ENCODE measurements around the gene LARP6.
A peak's percentile ranks its signal among the peaks of the same experiment; 100 is the strongest.
"Not testable (repeated sequence)": the region's sequence is repeated elsewhere in the genome, so short reads cannot be mapped to it uniquely, and the experiment has no call there.

Gene LARP6

DNA sequence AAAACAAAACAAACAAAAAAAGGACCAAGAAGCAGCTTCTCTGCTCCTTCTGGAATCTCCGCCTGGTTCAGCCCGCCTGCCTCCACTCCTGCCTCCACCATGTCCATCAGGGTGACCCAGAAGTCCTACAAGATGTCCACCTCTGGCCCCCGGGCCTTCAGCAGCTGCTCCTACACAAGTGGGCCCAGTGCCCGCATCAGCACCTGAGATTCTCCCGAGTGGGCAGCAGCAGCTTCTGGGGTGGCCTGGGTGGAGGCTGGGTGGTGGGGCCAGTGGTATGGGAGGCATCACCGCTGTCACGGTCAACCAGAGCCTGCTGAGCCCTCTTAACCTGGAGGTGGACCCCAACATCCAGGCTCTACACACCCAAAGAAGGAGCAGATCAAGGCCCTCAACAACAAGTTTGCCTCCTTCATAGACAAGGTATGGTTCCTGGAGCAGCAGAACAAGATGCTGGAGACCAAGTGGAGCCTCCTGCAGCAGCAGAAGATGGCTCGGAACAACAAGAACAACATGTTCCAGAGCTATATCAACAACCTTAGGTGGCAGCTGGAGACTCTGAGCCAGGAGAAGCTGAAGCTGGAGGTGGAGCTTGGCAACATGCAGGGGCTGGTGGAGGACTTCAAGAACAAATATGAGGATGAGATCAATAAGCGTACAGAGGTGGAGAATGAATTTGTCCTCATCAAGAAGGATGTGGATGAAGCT is 4.8 kb upstream of the LARP6 start:
- not testable (repeated sequence) for DNase-seq

DNA sequence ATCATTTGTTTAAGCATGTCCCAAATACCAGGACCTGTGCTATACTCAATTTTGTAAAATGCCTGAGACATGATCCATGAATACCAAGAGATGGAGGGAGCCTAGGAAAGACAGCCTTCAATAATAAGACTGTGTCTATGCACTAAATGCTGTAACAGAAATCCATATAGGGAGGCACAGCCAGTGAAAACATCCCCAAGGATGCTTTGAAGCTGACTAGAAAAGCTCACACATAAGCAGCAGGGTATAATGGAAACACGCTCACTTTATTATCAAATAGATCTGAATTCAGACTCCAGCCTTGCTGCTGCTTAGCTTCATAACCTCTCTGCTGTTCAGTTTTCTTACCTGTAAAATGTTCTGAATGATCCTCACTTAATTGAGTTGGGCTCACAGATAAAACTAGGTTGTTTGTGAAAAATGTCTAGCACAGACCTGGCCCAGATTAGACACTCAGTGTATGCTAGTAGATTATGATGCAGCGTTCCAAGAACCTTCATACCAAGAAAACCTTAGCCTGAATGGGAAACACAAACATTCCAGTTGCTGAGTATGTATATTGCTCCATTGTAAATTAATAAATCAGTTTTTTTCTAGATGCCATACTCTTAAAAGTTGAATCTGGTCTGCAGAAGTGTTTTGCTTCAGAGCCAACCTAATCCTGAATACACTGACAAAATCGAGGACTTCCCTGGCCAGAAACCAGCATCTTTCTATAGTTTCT is 3.8 kb upstream of the LARP6 start:
- DNase-seq, result no peak

DNA sequence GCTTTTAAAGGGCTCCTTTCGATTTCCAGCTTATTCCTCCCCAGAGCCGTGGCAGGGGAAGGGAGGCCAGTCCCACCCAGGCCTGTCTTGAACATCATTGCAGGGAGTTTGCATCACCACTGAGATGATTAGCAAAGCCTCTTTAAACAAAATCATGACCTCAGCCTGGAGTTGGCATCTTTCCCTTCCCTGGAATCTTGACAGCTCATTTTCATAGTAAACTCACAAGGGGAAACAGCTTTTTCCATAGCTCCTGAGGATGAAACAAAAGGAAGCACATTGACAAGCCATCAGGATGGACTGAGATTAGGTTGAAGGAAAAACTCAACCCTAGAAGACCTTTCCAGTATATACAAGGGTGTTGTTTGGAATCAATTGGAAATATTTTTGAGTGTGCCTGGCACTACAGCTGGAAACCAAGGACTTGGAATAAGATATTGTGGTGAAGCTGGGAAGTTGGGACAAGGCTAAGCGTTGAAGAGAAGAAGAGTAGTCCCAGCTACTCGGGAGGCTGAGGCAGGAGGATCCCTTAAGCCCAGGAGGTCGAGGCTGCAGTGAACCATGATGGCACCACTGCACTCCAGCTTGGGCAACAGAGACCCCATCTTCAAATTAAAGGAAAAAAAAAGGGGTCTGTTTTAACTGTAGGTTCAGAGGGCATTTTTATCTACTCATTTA is 3.1 kb upstream of the LARP6 start:
- no peak for DNase-seq

DNA sequence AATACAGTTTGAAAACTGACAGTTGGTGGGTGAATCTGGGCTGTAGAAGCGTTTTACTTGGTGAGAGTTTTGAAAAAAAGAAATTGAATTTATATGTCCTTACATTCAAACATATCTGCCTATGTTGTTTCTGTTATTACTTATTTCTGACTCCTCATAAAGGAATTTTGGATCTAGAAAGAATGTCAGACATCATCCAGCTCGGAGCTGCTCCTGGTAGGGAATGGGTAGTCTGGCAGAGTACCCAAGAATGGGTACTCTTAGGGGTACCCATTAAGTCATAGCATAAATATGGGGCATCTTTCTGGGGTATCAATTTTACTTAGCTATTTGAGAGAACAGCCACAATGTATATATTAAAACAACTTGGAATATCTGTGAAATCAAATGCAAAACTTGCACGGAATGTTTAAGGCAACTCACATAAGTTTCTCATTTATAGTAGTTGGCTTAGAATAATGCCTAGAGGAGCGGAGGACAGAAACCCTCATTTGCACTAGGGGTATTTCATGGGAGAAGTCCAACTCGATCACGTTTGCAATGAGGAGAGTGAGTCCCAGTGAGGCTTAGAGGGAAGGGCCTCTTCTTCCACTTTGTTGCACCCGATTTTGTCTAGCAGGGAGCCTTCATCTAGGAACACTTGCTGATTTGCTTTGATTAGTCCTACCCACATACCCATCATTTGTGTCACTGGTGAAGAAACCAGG is 2.4 kb upstream of the LARP6 start:
- DNase-seq, result no peak

DNA sequence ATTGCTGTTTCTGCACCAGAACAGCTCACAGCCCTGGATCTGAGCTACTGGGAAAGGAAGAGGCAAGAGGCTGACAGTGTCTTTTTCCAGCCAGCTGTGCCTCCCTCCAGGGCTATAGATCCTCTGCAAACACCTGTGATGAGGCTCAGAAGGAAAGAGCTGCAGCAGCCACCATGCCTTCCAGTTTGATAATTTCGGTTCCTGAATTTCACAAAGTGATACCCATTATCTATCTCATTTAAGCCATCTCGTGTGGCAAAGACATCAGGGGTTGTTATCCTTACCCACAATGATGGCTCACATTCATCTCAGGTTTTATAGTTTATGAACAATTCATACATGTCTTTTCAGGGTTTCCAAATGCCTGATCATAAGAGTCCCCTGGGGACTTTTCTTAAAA is 1.8 kb upstream of the LARP6 start:
- no peak for DNase-seq

DNA sequence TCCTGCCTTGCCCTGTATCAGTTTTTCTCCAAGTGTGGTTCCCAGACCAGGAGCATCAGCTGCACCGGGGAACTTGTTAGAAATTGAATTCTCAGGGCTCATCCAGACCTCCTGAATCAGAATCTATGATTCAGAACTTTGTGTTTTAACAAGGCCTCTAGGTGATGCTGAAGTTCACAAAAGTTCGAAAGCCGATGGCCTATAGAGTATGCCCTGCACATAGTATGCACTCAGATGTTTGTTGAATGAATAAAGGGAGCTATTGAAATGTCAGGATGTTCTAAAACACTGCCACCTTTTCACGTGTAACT is 664 bp upstream of the LARP6 start:
- DNase-seq, result no peak

DNA sequence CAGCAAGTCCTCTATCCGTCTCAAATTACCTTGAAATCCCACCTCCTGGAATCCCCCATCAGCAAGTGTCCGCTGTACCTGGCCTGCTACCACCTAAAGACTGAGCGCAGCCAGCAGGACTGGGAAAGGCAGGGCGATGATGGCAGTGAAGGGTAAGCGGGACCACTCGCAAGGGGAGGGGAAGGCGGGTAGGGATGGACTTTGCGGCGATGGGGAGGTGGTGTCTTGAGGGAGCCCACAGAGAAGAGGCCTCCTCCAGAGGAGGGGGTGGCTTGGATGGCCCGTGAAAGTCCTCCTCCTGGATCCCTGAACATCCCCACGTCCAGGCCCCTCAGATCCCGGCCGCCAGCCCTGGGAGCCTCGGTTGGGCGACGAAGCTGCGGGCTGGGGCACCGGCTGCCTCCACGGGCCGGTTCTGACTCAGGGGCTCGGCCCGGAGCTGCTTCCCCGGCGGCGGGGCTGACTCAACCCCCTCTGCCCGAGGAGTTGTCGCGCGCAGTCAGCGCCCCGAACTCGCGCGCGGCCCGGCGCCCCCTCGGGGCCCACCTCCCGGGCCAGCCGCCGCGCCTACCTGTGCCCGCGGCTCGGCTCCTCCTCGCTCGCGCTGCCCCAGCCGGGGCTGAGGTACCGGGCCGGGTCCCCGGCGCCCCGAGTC is 512 bp downstream of the LARP6 start:
- peak; percentile 16 for DNase-seq

DNA sequence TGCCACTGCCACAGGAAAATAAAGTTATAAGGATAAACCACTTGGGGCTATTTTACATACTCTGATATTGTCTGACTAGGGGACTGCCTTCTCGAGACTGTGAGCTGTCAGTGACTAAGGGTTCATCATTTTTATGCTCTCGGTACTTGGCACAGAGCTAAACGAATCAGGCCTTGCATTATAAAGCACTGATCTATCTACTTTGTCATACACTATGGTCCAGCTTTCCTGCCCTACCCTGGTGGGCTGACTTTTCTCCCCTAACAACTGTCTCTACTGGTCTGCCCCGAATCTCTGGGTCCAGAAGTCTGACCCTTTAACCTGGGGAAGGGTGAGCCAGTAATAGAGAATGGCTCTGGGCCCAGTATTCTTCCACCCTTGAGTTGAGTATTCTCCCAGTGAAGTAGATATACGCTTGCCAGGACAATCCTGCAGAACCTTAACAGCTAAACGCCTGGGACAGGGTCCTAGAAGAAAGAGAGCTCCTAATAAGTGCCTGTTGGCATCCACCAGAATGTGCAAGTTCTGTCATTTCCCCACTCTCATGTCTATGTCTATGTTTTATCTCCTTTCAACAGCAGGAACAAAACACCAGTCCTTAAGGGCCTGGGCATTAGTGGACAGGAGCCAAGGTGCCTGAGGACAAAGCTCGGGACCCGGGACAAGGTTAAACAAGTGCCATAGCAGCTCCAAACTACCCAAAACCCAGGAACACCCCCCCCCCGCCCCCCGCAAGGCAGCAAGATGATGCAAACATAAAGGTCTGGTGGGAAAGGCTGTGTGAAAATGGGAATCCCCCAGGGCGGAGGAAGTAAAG is 1.2 kb downstream of the LARP6 start:
- DNase-seq, result no peak

DNA sequence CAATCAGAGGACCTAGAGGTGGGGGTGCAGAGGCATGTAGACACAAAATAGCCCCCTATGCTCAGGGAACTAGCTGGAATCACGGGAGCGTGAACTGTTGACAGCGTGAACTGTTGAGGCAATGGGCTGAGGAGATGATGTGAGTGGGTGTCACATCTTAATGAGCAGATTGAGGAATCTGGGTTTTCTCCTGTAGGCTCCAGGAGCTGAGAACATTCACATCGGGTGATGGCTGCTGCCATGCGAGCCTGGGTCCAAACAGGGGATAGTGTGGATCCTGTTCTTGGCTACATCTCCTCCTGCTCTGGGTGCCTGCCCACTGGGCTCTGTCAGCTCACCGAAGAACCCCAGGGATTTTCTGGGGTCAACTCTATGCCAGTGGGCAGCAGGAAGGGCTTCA is 2.1 kb downstream of the LARP6 start:
- no peak for DNase-seq

DNA sequence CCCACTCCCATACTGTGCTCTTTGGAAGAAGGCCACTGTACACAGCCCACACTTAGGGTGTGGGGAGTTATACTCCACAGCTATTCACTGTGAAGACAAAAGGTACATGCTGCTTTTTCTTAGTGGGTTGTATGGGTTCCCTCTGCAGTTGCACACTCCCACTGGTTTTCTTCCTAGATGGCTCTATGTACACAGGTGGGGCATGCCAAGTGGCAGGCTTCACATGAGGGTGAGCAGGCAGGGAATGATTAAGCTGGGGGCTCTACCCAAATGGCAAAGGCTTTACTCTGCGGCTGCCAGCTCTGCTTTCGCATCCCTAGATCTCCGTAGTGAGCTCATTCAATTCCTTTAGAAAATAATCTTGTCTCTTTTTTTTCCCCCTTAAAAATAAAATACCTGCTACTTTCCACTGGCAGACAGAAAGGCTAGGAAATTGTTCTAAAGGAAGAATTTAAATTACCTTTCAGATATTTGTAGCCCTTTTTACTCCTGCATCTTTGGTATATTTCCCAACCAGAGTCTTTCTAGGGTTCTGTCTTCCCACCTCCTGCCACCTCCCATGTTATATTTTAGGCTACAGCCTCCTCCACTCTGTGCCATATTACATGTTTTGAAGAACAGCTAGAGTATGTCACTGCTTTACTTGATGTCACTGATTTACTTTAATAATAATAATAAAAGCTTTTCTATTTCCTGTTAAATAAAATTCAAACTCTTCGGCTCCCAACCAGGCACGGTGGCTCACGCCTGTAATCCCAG is 8.2 kb downstream of the LARP6 start:
- DNase-seq, result no peak

DNA sequence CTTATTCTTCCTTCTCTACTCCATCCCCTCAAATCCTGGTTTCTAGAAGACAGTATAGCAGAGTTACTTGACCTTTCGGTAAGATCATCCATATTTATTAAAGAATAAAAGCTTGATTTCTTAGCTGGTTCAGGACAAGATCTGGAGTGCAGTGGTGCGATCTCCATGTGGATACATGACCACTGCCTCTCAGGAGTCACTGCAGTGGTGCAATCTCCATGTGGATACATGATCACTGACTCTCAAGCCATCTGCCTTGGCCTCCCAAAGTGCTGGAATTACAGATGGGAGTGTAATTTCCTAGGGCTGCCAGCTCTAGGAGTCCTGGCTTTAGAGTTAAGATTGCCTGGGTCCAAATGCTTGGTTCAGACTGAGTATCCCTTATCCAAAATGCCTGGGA is 16.5 kb downstream of the LARP6 start:
- DNase-seq, result no peak

DNA sequence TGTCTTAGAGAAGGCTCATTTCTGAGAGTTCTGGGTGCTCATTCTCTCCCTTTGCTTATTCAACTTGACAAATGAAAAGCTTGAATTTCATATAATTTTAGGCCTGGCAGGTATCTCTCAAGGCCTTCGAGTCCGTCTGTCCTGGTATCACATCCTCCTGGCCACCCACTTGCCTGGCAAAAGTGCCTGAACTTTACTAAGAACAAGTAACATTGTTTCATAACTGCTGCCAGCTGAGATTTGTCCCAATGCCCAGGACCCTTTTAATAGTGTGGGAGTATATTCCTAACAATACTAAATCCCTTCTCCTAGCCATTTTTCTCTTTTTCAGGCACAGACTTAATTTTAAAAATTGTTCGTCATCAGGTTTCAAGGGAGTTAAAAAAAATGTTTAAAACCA is 18.1 kb downstream of the LARP6 start:
- DNase-seq, result no peak

DNA sequence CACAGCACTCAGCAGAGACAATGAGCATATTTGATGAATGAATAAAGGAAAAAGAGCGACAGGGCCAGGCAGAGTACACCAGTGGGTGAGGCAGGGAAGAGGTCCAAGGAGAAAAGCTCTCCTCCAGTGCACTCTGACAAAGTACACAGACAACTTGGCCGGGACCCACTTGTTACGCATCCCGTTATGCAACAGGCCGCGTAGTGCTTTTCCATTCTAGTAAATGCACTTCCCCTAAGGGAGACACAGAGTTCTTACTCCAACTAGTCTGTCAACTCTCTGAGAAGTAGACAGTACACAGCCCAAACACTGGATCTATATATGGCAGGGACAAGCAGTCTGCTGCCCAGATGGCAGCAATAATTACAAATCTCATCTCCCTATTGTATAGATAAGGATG is 18.5 kb downstream of the LARP6 start:
- no peak for DNase-seq

DNA sequence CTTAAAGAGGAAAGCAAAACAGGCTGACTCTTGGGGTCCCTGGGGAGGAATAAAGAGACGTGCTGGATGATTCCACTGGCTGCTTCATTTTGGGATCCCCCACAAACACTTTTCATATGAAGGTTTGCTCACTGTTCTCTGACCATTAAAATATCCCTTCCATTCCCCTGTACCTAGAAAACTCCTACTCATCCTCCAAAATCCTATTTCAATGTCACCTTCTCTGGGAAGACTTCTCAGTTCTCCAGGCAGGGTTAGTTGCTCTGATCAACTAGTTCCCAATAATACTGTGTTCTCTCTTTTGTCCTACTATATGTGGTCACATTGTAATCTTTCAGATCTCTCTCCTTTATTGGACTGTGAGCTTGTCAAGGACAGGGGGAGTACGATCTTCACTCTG is 19.0 kb downstream of the LARP6 start:
- DNase-seq, result no peak

DNA sequence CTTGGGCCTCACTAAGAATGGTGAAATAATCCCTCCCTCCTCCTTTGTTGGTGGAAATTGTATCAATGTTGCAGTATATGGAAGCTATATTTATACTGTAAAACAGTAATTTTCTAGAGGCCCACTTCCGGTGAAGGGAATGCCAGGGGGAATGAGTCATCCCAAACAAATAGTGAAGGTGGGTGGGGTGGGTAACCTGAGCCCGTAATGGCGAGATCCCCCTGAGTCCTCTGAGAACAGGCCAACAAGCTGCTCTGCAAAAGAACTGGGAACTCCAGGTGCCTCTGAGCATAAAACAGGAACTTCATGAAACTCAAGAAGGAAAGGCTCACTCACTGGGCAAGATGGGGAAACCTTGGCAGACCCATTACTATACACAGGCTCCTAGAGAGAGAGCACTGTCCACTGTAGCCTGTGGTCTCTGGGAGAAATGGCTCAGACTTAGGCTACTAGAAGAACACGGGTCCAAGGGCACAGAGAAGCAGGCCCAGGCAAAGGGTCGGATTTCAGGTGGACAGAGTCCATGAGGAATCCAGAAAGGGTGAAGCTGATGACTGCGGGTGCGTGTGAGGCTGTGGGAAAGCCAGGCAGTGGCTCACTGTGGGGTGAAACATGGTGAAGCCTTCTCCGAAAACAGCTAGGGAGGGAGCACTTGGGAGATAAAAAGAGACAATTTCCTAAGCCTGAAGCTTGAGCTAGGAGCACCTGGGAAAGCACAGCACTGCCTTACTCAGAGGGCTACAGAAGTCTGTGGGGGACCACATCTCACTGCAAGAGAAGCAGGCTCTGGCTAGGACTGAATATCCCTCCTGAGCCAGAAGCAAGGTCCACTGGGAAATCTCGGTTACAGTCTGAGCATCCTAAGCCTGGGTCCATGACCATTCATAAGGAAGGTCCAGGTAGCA is 19.8 kb downstream of the LARP6 start:
- DNase-seq, result no peak

DNA sequence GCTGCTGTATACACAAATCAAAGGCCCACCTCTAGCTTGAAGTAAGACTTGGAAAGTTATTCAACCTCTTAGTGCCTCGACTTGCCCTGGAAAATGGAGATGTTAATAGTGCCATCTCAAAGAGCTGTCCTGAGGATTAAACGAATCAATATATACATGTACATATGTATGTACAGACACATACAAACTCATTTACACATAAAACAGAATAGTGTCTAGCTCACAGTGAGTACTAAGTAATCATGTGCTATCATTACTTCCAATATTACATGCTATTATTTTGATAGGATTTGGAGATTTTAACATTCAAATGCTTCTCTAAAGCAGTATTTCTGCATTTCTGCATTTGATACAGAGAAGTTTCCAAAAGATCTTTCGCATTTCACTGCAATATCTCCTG is 20.5 kb downstream of the LARP6 start:
- DNase-seq, result no peak

DNA sequence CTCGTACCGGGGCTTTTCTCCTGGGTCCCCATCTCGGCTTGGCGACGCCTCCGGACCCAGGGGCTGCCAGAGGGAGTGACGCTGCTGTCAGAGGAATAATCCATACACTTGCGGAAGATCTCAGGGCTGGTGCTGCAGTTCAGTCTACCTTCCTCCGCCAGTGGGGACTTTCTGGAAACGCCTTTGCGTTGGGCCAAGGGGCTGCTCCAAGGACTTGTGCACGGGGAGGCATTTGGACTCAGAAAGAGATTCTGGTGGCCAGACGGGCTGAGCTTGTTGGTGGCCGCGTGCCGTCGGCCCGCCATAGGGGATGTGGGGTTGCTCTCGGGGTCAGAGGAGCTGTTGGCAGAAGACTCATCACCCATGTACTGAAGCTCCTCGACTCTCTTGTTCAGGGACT is 21.8 kb downstream of the LARP6 start:
- DNase-seq, result no peak

DNA sequence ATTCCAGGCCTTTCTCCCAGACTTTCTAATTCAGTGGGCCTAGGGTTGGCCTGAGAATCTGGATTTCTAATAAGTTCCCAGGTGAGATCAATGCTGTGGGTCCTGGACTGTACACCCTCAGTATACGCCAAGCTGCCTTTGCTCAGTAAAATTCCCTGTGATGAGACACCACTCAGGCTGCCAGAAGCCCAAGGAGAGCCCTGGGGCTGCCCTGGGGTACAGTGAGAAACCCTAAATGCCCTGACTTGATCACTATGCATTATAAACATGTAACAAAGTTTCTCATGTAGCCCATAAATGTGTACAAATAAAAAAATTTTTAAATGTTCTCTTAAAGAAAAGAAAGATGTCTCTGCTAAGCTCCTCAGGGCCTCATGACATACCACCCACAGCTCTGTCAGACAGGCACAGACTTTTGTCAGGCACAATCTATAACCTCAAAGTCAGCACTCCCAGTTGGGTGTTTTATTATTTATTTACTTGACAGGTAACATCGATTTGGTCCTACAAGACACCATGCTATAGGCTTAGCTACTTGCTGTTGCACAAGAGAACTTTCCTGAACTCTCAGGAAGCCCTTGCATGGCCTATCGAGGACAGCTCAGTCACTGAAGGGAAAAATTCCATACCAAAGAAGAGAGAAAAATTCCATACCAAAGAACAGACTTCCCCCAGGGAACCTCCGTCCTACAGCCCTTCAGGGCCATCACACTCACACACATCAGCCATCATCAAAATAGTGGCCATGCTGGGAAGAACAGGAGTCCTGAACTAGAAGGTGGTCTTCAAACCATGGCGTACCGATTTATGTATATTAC is 22.7 kb downstream of the LARP6 start:
- no peak for DNase-seq

DNA sequence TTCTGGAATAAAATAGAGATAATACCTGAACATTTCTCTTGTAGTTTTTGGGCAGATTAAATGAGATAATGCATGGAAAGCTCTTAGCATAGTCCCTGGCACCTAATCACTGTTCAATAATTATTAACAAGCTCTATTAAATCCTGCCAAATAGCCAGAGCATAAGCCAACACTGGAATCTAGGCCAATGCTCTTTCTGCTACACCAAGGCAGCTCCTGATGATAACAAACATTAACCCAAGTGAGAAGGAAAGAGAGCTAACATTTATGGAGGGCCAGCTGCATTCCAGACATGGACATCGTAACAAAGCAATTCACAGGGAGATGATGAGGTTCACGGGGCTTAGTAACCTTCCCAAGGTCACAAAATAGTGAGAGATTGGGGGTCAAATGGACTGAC is 23.3 kb downstream of the LARP6 start:
- DNase-seq, result no peak

Data from activated naive CD4-positive, alpha-beta T cell treated with anti-CD3 and anti-CD28 coated beads, Interleukin-2, amount 50 U/mL, for 16 hours (primary cell).